Measurements from ENCODE around the gene ELP2.
"Not testable (repeated sequence)": the region's sequence is repeated elsewhere in the genome, so short reads cannot be mapped to it uniquely, and the experiment has no call there.

ELP2 gene, protein sequence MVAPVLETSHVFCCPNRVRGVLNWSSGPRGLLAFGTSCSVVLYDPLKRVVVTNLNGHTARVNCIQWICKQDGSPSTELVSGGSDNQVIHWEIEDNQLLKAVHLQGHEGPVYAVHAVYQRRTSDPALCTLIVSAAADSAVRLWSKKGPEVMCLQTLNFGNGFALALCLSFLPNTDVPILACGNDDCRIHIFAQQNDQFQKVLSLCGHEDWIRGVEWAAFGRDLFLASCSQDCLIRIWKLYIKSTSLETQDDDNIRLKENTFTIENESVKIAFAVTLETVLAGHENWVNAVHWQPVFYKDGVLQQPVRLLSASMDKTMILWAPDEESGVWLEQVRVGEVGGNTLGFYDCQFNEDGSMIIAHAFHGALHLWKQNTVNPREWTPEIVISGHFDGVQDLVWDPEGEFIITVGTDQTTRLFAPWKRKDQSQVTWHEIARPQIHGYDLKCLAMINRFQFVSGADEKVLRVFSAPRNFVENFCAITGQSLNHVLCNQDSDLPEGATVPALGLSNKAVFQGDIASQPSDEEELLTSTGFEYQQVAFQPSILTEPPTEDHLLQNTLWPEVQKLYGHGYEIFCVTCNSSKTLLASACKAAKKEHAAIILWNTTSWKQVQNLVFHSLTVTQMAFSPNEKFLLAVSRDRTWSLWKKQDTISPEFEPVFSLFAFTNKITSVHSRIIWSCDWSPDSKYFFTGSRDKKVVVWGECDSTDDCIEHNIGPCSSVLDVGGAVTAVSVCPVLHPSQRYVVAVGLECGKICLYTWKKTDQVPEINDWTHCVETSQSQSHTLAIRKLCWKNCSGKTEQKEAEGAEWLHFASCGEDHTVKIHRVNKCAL

DNA sequence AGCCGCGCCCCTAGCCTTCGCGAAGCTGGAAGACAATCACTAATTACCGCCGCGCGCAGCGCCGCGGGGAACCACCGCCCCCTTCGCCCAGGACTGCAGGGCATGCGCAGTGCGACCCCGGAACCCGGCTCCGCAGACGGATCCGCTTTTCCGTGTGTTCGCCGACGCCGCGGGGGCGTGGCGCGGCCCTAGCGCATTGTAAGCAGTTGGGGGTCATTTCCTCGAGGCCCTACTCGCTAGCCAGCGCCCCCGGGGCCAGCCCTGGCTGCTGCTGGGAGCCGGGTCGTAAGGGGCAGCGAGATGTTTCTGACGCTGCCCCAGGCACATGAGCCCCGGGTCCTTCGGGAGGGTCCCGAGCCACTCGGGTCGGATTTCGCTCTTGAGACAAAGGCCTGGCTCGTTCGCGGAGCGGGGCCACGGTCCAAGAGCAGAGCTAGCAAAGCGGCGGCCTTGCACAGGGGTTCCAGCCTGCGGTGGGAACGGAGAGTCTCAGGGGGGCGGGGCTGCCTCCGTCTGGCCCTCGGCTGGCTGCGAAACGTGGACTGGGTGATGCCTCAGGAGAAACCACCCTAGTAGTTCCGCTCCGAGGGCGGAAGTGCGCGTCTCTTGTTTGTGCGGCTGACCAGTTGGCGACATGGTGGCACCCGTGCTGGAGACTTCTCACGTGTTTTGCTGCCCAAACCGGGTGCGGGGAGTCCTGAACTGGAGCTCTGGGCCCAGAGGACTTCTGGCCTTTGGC is at the start of gene ELP2, which contains the start of gene SLC39A6:
ELP2 (plus strand) TSS at position 600 of the 739 bp plus-strand sequence; CDS start at position 635, 35 bp downstream.
SLC39A6 (minus strand) TSS at position 41 of the 739 bp plus-strand sequence. CDS start 2,333 bp downstream, outside the sequence.
- Mint-ChIP-seq H3K27ac (peak within 1 kb of the TSS; percentile 97), H3K36me3 (peaks cover 8% of the 10 kb centered on the region), H3K9me3 (no peaks in the 10 kb centered on the region), H3K4me1 (peaks cover 36% of the 10 kb centered on the region), H3K27me3 (no peaks in the 10 kb centered on the region), H3K4me3 (peak within 1 kb of the TSS; percentile 97)
- DNase-seq (ENCODE audit: low spot score in 2 of 2) (peak; percentile 94 to 97), ATAC-seq (ENCODE audit: low read depth) (peak; percentile 85)

DNA sequence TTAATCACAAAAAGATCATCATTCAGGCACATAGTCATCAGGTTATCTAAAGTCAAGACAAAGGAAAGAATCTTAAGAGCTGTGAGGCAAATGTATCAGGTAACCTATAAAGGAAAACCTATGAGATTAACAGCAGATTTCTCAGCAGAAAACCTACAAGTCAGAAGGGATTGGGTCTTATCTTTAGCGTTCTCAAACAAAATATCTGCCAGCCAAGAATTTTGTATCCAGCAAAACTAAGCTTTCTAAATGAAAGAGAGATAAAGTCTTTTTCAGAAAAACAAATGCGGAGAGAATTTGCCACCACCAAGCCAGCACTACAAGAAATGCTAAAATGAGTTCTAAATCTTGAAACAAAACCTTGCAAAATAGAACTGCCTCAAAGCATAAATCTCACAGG is 48.6 kb upstream of the ELP2 start:
- H3K36me3 Mint-ChIP-seq; H3K27me3 Mint-ChIP-seq; H3K27ac Mint-ChIP-seq; DNase-seq (ENCODE audit: low spot score in 2 of 2); ATAC-seq (ENCODE audit: low read depth); H3K4me3 Mint-ChIP-seq; H3K9me3 Mint-ChIP-seq: not testable (repeated sequence)
- H3K4me1 Mint-ChIP-seq = peaks cover 14% of the 10 kb centered on the region

DNA sequence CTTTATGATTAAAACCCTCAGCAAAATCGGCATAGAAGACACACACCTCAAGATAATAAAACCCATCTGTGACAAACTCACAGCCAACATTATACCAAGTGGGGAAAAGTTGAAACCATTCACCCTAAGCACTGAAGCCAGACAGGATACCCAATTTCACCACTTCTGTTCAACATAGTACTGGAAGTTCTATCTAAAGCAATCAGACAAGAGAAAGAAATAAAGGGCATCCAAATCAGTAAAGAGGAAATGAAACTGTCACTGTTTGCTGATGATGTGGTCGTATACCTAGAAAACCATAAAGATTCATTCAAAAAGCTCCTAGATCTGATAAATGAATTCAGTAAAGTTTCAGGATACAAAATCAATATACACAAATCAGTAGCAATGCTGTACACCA is 46.0 kb upstream of the ELP2 start:
- H3K4me1 Mint-ChIP-seq = peaks cover 19% of the 10 kb centered on the region
- no peak overlapping the region for H3K4me3 Mint-ChIP-seq
- DNase-seq (ENCODE audit: low spot score in 2 of 2) = no peak
- H3K27ac Mint-ChIP-seq = no peak overlapping the region
- H3K36me3 Mint-ChIP-seq = peaks cover 3% of the 10 kb centered on the region
- H3K9me3 Mint-ChIP-seq = peaks cover 6% of the 10 kb centered on the region
- peaks cover 2% of the 10 kb centered on the region for H3K27me3 Mint-ChIP-seq
- ATAC-seq (ENCODE audit: low read depth) = peak; percentile 64

DNA sequence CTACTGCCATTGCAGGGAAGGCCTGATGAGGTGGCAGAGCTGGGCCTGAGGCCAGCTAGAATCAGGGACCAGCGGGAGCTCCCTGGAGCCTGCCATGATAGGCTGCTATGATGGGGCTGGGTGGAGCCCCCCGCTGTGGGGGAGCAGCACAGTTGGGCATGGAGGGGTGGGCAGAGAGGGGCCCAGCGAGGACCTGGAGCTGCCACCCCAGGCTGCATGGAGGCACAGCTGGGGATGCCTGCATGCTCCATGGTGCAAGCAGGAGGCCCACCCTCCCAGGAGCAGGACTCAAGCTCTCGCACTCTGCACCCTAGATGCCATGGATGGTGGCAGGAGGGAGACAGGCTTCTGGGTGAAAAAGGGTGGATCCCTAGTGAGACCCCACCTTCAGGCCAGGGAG is 44.5 kb upstream of the ELP2 start:
- H3K27ac Mint-ChIP-seq = no peak overlapping the region
- H3K27me3 Mint-ChIP-seq = peaks cover 2% of the 10 kb centered on the region
- H3K36me3 Mint-ChIP-seq = peaks cover 3% of the 10 kb centered on the region
- no peak overlapping the region for H3K4me3 Mint-ChIP-seq
- H3K9me3 Mint-ChIP-seq = peaks cover 6% of the 10 kb centered on the region
- peaks cover 19% of the 10 kb centered on the region for H3K4me1 Mint-ChIP-seq
- ATAC-seq (ENCODE audit: low read depth) (no peak), DNase-seq (ENCODE audit: low spot score in 2 of 2) (no peak)

DNA sequence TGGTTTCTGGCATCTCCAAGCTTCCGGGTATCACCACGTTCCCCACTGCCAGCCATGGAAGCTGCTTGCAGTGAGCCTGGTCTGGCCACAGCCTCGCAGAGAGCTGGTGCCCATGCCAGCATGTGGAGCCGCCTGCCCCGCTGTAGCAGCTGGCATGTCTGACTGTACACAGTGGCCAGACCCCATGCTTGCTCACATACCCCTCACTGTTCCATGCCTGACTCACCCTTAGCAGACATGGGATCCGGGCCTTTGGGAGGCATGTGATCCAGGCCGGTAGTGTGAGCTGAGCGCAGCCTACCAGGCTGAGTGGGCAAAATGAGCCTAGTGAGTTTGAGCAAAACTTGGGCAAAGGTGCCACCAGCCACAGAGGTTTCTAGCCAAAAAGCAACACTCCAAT is 43.5 kb upstream of the ELP2 start:
- peaks cover 4% of the 10 kb centered on the region for H3K9me3 Mint-ChIP-seq
- peaks cover 19% of the 10 kb centered on the region for H3K4me1 Mint-ChIP-seq
- H3K4me3 Mint-ChIP-seq = no peak overlapping the region
- H3K36me3 Mint-ChIP-seq = peaks cover 3% of the 10 kb centered on the region
- no peak for ATAC-seq (ENCODE audit: low read depth)
- H3K27me3 Mint-ChIP-seq = peaks cover 2% of the 10 kb centered on the region
- H3K27ac Mint-ChIP-seq = no peak overlapping the region
- DNase-seq (ENCODE audit: low spot score in 2 of 2) = no peak

DNA sequence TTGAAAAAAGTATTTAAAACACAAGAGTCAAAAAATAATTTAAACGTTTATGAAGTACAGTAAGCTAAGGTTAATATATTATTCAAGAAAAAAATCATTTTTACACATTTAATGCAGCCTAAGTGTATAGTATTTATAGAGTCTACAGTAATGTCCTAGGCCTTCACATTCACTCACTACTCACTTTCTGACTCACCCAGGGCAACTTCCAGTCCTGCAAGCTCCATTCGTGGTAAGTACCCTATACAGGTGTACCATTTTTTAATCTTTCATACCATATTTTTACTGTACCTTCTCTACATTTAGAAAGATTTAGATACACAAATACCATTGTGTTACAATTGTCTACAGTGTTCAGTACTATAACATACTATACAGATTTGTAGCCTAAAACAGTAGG is 41.4 kb upstream of the ELP2 start:
- Mint-ChIP-seq H3K36me3 (peaks cover 3% of the 10 kb centered on the region), H3K4me1 (peaks cover 16% of the 10 kb centered on the region), H3K4me3 (no peak overlapping the region), H3K9me3 (peaks cover 2% of the 10 kb centered on the region), H3K27ac (no peak overlapping the region), H3K27me3 (peaks cover 3% of the 10 kb centered on the region)
- no peak for DNase-seq (ENCODE audit: low spot score in 2 of 2)
- no peak for ATAC-seq (ENCODE audit: low read depth)

DNA sequence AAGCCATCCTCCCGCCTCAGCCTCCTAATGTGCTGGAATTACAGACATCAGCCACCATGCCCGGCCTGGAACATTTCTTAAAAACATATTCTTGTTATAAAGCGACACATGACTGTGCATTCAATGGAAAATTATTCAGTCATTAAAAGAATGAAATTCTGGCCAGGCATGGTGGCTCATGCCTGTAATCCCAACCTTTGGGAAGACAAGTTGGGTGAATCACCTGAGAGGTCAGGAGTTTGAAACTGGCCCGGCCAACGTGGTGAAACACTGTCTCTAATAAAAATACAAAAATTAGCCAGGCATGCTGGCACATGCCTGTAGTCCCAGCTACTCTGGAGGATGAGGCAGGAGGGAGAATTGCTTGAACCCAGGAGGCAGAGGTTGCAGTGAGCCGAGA is 40.7 kb upstream of the ELP2 start:
- ATAC-seq (ENCODE audit: low read depth) (no peak), DNase-seq (ENCODE audit: low spot score in 2 of 2) (no peak)
- Mint-ChIP-seq H3K27me3 (peaks cover 6% of the 10 kb centered on the region), H3K4me3 (no peak overlapping the region), H3K4me1 (peaks cover 15% of the 10 kb centered on the region), H3K27ac (no peak overlapping the region), H3K36me3 (peaks cover 2% of the 10 kb centered on the region), H3K9me3 (peaks cover under 1% of the 10 kb centered on the region)

DNA sequence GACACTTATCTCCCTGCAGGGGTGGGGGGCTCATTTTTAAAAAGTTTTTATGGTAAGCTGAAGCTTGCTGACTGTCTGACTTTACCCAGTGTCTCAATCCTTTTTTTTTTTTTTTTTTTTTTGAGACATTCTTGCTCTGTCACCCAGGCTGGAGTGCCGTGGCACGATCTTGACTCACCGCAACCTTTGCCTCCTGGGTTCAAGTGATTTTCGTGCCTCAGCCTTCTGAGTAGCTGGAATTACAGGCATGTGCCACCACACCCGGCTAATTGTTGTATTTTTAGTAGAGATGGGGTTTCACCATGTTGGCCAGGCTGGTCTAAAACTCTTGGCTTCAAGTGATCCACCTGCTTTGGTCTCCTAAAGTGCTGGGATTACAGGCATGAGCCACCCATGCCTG is 37.6 kb upstream of the ELP2 start:
- not testable (repeated sequence) for DNase-seq (ENCODE audit: low spot score in 2 of 2); H3K9me3 Mint-ChIP-seq; H3K4me1 Mint-ChIP-seq; H3K27me3 Mint-ChIP-seq; H3K4me3 Mint-ChIP-seq; H3K27ac Mint-ChIP-seq; H3K36me3 Mint-ChIP-seq; ATAC-seq (ENCODE audit: low read depth)

DNA sequence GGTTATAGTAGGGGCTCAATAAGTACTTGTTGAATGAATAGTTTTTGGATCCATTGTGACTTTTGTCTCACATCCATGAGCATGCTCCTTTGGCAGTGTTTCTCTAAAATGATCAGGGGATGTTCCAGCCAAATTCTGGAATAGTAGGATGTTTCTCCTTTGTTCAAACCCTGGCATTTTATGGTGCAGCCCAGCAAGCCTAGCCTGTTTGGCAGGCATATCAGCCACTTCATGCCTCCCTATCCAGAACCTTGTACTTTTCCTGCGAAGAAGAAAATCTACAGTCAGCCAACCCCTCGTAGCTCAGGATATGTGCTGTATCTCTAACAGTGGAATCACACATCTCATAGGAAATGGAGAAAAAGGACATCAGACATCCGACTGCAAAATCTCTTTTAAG is 35.3 kb upstream of the ELP2 start:
- Mint-ChIP-seq H3K27ac (no peak overlapping the region), H3K9me3 (no peaks in the 10 kb centered on the region)

DNA sequence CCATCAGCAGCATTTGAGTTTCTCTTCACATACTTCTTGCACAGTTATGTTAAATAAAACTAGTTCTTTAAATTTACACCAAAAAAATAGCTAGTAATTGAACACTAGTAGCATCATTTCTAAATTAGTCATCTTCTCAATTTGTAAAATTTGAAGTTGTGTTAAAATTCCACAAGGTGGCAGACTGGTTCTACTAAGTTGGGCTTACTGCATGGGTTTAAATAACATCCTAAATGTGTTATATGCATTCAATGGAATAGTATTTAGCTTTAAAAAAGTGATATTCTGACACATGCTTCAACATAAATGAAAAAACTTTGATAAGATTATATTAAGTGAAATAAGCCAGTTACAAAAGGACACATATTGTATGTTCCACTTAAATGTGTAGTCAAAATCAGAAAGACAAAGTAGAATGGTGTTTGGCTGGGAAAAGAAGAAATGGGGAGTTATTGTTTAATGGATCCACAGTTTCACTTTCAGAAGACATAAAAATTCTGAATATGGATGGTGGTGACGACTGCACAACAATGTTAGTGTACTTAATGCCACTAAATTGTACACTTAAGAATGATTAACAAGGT is 33.7 kb upstream of the ELP2 start:
- DNase-seq (ENCODE audit: low spot score in 2 of 2) (peak in 1 of 2 donors; percentile 41), ATAC-seq (ENCODE audit: low read depth) (peak; percentile 47)
- peaks cover 6% of the 10 kb centered on the region for H3K4me1 Mint-ChIP-seq
- H3K4me3 Mint-ChIP-seq = no peak overlapping the region
- peaks cover 7% of the 10 kb centered on the region for H3K27me3 Mint-ChIP-seq
- no peaks in the 10 kb centered on the region for H3K36me3 Mint-ChIP-seq
- H3K9me3 Mint-ChIP-seq = no peaks in the 10 kb centered on the region
- H3K27ac Mint-ChIP-seq = no peak overlapping the region

More for the DNA sequence above, 35.3 kb upstream of the ELP2 start:
- Mint-ChIP-seq H3K4me1 (peaks cover 6% of the 10 kb centered on the region), H3K27me3 (peaks cover 7% of the 10 kb centered on the region), H3K36me3 (no peaks in the 10 kb centered on the region), H3K4me3 (no peak overlapping the region)
- no peak for ATAC-seq (ENCODE audit: low read depth)
- DNase-seq (ENCODE audit: low spot score in 2 of 2) = no peak

DNA sequence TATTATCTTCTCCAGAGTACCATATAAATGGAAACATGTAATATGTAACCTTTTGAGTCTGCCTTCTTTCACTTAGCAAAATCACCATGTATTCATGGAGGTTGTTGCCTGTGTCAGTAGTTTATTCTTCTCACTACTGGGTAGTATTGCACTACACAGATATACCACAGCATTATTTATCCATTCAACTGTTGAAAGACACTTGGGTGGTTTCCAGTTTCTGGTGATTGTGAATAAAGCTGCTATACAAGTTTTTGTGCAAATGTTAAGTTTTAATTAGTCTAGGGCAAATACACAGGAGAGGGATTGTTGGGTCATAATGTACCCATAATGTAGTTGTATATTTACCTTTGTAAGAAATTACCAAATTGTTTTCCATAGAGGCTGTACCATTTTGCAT is 32.7 kb upstream of the ELP2 start:
- Mint-ChIP-seq H3K27ac (no peak overlapping the region), H3K27me3 (peaks cover 7% of the 10 kb centered on the region), H3K4me3 (no peak overlapping the region), H3K9me3 (peaks cover under 1% of the 10 kb centered on the region), H3K36me3 (peaks cover under 1% of the 10 kb centered on the region), H3K4me1 (peaks cover 6% of the 10 kb centered on the region)
- no peak for ATAC-seq (ENCODE audit: low read depth)
- no peak for DNase-seq (ENCODE audit: low spot score in 2 of 2)

DNA sequence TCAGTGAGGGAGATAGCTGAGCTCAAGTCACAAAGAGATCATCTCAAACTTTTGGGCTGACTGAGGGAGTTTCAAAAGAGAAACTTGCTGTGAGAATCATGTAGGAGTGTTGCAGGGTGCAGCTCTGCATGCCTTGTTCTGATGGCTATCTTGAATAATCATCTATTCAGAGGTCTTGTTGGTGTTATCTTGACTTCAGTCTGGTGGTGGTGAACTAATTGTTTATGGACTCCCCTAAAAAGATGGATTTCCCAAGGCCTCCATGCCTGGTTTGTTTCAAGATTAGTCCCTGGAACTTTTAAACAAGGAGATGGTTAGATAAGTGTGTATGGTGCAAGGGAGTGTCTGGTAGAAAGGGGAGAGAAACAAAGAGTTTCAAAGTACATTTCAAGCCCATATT is 30.4 kb upstream of the ELP2 start:
- Mint-ChIP-seq H3K4me1 (no peaks in the 10 kb centered on the region), H3K27ac (no peak overlapping the region), H3K4me3 (no peak overlapping the region), H3K27me3 (peaks cover 5% of the 10 kb centered on the region), H3K9me3 (peaks cover 2% of the 10 kb centered on the region), H3K36me3 (peaks cover 2% of the 10 kb centered on the region)
- DNase-seq (ENCODE audit: low spot score in 2 of 2) (no peak), ATAC-seq (ENCODE audit: low read depth) (no peak)

DNA sequence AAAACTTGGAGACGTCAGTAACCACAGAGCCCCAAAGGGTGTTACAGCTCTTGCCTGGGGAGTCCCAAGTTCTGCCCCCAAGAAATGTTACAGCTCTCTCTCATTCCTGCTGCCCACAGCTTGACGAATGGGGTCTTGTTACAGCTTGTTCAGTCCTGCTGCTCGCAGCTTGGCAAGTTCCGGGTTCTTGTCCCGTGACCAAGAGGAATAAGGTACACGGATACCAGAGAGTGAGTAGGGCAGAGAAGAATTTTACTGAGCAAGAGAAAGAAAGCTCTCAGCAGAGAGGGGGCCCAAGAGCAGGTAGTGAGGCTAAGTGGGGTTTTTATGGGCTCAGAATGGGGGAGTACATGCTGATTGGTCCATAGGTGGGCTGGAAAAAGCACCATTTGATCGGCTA is 27.8 kb upstream of the ELP2 start:
- H3K36me3 Mint-ChIP-seq = peaks cover 2% of the 10 kb centered on the region
- H3K4me1 Mint-ChIP-seq = no peaks in the 10 kb centered on the region
- DNase-seq (ENCODE audit: low spot score in 2 of 2) (no peak), ATAC-seq (ENCODE audit: low read depth) (no peak)
- H3K9me3 Mint-ChIP-seq = peaks cover 2% of the 10 kb centered on the region
- H3K4me3 Mint-ChIP-seq = no peak overlapping the region
- H3K27ac Mint-ChIP-seq = no peak overlapping the region
- peaks cover 1% of the 10 kb centered on the region for H3K27me3 Mint-ChIP-seq

Data from memory B cell (primary cell).